Body of pancreas (tissue), 4 donors: Measurements from ENCODE around the gene ALDH1L2.

Source experiments
- POLR2A ChIP-seq, 3 donors: fragments of 450-650 bp; IDR thresholded peaks; one replicate each; pipeline ENCODE4 v1.6.1; 2016; ENCODE audit warnings: antibody characterized with exemption in 3 of 3, mild to moderate bottlenecking in 2 of 3
- TF ChIP-seq, protein P1 (sequence below), 7 experiments: fragments of 450-650 bp in 4 of 7; fragments of 200-600 bp in 3 of 7; sonication (generic) in 3 of 7; IDR thresholded peaks; one replicate each; pipeline ENCODE4 v1.5.1; 2016 to 2019; ENCODE audit warnings: antibody characterized with exemption in 7 of 7

DNA sequence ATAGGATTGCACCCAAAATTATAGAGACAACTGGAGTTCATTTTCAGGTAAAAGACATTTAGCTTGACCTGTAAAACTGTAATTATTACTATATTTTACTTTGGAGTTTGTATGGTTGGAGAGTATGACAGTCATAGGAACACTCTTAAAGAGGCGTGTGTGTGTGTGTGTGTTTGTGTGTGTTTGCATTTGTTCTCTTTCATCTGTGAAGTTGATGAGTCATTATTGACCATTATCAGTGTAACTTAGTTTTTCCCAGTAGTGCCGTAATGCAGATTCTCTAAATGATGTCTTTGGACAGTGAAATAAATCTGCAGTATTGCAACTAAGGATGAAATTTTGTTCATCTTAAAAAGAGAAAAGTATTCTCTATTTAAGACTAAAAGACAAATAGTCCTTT lies 36.3 kb upstream of the ALDH1L2 start:
- TF ChIP-seq, protein P1, sequence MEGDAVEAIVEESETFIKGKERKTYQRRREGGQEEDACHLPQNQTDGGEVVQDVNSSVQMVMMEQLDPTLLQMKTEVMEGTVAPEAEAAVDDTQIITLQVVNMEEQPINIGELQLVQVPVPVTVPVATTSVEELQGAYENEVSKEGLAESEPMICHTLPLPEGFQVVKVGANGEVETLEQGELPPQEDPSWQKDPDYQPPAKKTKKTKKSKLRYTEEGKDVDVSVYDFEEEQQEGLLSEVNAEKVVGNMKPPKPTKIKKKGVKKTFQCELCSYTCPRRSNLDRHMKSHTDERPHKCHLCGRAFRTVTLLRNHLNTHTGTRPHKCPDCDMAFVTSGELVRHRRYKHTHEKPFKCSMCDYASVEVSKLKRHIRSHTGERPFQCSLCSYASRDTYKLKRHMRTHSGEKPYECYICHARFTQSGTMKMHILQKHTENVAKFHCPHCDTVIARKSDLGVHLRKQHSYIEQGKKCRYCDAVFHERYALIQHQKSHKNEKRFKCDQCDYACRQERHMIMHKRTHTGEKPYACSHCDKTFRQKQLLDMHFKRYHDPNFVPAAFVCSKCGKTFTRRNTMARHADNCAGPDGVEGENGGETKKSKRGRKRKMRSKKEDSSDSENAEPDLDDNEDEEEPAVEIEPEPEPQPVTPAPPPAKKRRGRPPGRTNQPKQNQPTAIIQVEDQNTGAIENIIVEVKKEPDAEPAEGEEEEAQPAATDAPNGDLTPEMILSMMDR (IDR thresholded peaks at IDR 0.05): no peak
- TF ChIP-seq POLR2A (IDR thresholded peaks at IDR 0.05): no peak
